ENCODE measurements around the gene CDK5R1.
"Not testable (repeated sequence)": the region's sequence is repeated elsewhere in the genome, so short reads cannot be mapped to it uniquely, and the experiment has no call there.

Gene CDK5R1

GRCh38 chr17:32519228-32520103 lies 32.7 kb downstream of the CDK5R1 start:
- peak; percentile 67 for DNase-seq

GRCh38 chr17:32520104-32520701 lies 33.4 kb downstream of the CDK5R1 start:
- peak; percentile 34 for DNase-seq

DNA sequence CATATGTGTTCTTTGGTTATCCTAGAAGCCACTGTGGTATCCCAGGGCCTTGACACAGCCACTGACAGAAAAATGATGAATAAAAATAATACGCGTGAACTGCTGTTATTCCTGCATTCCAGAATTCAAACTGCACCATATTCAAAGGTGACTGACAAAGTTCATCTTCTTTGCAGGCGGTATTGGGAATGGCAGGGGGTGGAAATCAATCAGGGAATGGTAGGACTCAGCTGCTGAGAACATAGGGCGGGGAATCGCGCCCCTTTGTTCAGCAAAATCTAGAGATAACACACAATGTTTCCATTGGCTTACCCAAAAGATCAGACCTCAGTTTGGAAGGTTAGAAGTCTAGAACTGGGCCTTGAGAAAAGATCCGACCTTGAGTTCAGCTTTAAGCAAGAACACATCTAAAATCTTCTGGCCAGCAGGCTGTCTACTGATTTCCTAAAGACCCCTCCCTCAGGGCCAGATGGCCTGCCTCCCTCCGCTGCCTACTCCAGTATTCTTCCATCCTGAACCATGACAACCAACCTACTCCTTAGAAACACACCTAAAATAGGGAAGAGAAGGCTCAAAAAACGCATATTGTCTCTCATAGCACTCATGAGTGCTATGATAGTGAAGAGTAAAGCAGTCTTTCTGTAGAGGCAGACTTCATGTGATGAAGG lies 34.1 kb downstream of the CDK5R1 start:
- no peak for DNase-seq

DNA sequence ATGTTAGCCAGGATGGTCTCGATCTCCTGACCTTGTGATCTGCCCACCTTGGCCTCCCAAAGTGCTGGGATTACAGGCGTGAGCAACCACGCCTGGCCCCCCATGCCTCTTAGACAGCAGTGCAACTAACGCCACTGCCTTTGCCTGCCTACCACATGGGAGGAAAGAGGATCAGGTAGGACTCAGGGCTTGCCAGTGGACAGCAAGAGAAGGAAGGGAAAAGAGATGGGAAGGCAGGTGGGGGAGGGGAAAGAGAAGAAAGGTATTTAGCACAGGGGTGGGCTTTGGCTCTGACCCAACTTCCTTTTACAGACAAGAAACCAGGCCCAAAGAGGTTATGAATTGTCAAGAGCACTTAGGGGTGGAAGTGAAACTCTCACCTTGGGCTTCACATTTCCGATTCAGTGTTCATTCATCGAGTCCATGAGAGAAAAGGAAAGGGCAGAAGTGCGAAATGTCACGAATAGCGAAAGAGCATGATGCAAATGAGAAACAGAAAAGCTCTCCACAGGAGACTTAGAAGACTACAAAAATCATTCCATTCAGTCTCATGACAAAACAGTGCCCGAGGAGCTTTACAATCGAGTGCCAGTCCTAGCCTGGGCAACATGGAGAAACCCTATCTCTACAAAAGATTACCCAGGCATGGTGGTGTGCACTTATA lies 36.4 kb downstream of the CDK5R1 start:
- no peak for DNase-seq

DNA sequence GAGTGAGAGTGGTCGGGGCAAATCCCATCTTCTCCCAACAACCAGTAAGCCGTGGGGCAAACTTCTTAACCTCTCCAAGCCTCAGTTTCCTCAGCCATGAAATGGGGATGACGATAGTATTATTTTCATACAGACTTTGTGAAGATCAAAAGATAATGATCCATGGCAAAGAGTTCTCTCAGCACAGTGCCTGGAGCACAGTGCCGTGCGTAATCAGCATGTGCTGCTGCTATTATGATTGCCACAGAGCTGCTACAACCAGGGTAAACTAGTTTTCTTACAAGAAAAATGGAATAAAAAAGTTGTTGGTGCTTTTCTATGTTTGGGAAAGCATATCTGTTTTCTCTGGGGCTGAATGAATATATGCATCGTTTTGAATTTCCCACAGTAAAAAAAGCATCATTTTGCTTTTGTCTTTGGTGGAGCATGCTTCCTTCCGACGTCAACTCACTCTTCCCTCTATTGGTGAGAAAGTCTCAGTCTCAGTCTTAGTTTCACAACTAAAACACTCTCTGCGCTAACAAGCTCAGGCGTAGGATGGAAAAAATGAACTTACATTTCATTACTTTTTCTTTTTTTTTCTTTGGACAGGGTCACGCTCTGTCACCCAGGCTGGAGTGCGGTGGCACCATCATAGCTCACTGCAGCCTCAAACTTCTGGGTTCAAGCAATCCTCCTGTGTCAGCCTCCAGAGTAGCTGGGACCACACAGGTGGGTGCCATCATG lies 37.2 kb downstream of the CDK5R1 start:
- no peak for DNase-seq

DNA sequence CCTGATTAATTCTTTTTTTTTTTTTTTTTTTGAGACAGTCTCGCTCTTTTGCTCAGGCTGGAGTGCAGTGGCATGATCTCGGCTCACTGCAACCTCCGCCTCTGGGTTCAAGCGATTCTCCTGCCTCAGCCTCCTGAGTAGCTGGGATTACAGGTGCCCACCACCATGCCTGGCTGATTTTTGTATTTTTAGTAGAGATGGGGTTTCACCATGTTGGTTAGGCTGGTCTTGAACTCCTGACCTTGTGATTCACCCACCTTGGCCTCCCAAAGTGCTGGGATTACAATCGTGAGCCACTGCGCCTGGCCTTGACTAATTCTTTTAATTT lies 37.7 kb downstream of the CDK5R1 start:
- not testable (repeated sequence) for DNase-seq

- DNase-seq = no peak
These were observed 38.3 kb downstream of the CDK5R1 start for GRCh38 chr17:32525122-32525521.

DNA sequence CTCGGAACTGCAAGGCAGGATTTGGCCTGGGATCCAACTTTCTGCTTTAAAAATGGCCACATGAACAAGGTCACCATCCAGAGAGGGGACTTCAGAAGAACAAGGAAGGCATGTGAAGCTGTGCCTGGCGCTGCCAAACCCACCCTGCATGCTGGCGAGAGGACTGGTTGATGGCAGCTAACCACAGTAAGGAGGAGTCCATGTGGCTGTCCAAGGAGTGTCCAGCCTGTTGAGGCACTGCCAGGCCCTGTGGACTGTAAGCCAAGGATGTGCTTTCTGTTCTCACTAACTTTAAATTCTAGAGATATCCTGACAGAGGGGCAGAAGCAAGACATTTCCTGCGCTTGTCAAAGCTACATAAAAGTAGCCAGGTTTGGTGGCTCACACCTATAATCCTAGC lies 40.4 kb downstream of the CDK5R1 start:
- no peak for DNase-seq

DNA sequence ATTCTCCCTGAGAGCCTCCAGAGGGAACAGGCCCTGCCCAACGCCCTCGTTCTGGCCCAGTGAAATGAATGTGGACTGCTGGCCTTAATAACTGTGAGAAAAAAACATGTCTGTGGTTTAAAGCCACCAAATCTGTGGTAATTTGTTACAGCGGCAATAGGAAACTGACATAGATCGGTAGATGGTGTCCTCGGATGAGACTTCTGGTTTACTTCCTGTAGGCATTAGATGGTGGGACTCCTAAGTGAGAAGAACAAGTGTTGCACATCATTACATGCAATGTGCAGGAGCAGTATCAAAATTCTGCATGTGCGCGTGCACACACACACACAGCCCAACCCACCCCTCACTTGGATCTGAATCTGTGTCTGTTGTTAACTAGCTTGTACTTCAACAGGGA lies 42.0 kb downstream of the CDK5R1 start:
- no peak for DNase-seq

- no peak for DNase-seq
These were observed 42.8 kb downstream of the CDK5R1 start for GRCh38 chr17:32529604-32530003.

DNA sequence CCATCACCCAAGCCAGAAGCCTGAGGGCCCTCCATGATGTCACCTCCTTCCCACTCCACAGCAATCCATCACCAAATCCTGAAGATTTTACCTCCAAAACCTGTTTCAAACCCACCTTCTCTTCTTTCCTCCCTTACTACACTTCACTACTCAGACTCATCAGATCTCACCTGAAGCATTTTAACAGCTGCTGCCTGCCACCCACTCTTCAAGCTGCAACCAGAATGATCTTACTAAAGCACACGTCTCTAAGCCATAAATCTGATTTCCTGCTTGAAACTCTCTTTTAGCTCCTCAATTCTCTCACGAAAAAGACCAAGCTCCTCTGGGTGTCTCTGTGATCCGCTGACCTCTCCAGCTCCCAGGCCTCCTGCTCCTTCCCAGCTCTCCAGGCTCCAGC lies 46.5 kb downstream of the CDK5R1 start:
- no peak for DNase-seq

GRCh38 chr17:32536736-32537643 lies 50.2 kb downstream of the CDK5R1 start:
- DNase-seq = no peak

Measured in activated CD8-positive, alpha-beta memory T cell treated with anti-CD3 and anti-CD28 coated beads, Interleukin-2, amount 50 U/mL, for 4 hours (primary cell).